Endodermal cell (in vitro differentiated cells): Measurements from ENCODE around the gene CXCL8. TPM values are rescaled to one million over a fixed set of nuclear protein-coding genes. Genes with fewer than 3 reads are reported as not detected.

Experiments used
- DNase-seq: peaks from one replicate; pipeline ENCODE4 v3.0.0-alpha.2; 2017
- H3K27ac ChIP-seq: 2 replicates; pipeline ENCODE4 v1.5.1; 2013; ENCODE audit warnings: mild to moderate bottlenecking, low read depth, low read length, moderate library complexity
- H3K27me3 ChIP-seq: 2 replicates; pipeline ENCODE4 v1.6.1; 2013; ENCODE audit warnings: mild to moderate bottlenecking, low read length, moderate library complexity; ENCODE audit not compliant: insufficient read depth, control insufficient read depth, poor library complexity, severe bottlenecking
- H3K36me3 ChIP-seq: 2 replicates; pipeline ENCODE4 v1.7.0; 2013; ENCODE audit warnings: mild to moderate bottlenecking, low read length, moderate library complexity; ENCODE audit not compliant: control insufficient read depth, insufficient read depth
- H3K4me1 ChIP-seq: one replicate; pipeline ENCODE4 v1.7.0; 2013; ENCODE audit warnings: low read length; ENCODE audit not compliant: control insufficient read depth, insufficient read depth
- H3K4me3 ChIP-seq: 2 replicates; pipeline ENCODE4 v1.5.1; 2013; ENCODE audit warnings: mild to moderate bottlenecking, low read length, moderate library complexity
- H3K9ac ChIP-seq: 2 replicates; pipeline ENCODE4 v1.6.1; 2013; ENCODE audit warnings: mild to moderate bottlenecking, low read length, moderate library complexity; ENCODE audit not compliant: poor library complexity, severe bottlenecking; ENCODE audit errors: extremely low read depth
- H3K9me3 ChIP-seq: 2 replicates; pipeline ENCODE4 v1.6.1; 2013; ENCODE audit warnings: mild to moderate bottlenecking, low read length, moderate library complexity; ENCODE audit not compliant: control insufficient read depth
- H3K27ac Mint-ChIP-seq: 2 replicates; pipeline ENCODE4 v1.8.0; 2020; ENCODE audit warnings: mixed read lengths
- H3K27me3 Mint-ChIP-seq: 2 replicates; pipeline ENCODE4 v1.8.0; 2021; ENCODE audit warnings: mild to moderate bottlenecking, mixed read lengths; ENCODE audit not compliant: insufficient read depth
- H3K36me3 Mint-ChIP-seq: 2 replicates; pipeline ENCODE4 v1.8.0; 2020; ENCODE audit warnings: low read depth, mixed read lengths
- H3K4me1 Mint-ChIP-seq: 2 replicates; pipeline ENCODE4 v1.8.0; 2020; ENCODE audit warnings: mixed read lengths
- H3K4me3 Mint-ChIP-seq: 2 replicates; pipeline ENCODE4 v1.8.0; 2020; ENCODE audit warnings: mild to moderate bottlenecking, moderate library complexity, mixed read lengths
- H3K9me3 Mint-ChIP-seq: 2 replicates; pipeline ENCODE4 v1.8.0; 2020; ENCODE audit warnings: mild to moderate bottlenecking, mixed read lengths
- CTCF ChIP-seq: fragments of 200-600 bp; sonication (generic); conservative IDR thresholded peaks from 2 replicates; pipeline ENCODE4 v1.5.0; 2021; ENCODE audit warnings: antibody characterized with exemption, mild to moderate bottlenecking
- WGBS, 2 experiments: methylation state at CpG; one replicate each; pipeline versions ENCODE4 v1.1.5 to v1.1.7; 2013; ENCODE audit warnings: missing lambda C conversion rate in 2 of 2, mixed read lengths in 1 of 2; ENCODE audit not compliant: insufficient coverage in 1 of 2, insufficient read length in 1 of 2; 5-methylcytosine and 5-hydroxymethylcytosine counted together
- total RNA-seq, 2 donors: library from RNA; stranded (reverse); fragmentation: NEBNext Ultra II Directional in 1 of 2; extraction: Animal tissue kit (Norgen Biotek cat#: 25700) in 1 of 2; gene quantifications; 2 replicates in 1 of 2; 3 replicates in 1 of 2; pipeline ENCODE4 v1.2.1, GENCODE V29; 2021

CXCL8 gene
- total RNA-seq, 2 donors from 2014 or later = not detected

- Histone ChIP-seq H3K4me1 (no peaks in the 10 kb centered on the region), H3K27me3 (no peaks in the 10 kb centered on the region), H3K9ac (no peak overlapping the region), H3K9me3 (no peaks in the 10 kb centered on the region), H3K36me3 (no peaks in the 10 kb centered on the region), H3K27ac (no peak overlapping the region), H3K4me3 (no peak overlapping the region)
- Mint-ChIP-seq H3K36me3 (no peaks in the 10 kb centered on the region), H3K4me1 (no peaks in the 10 kb centered on the region), H3K27me3 (no peaks in the 10 kb centered on the region), H3K9me3 (no peaks in the 10 kb centered on the region), H3K4me3 (no peak overlapping the region), H3K27ac (no peak overlapping the region)
- 83 to 93% methylated on average over 1 of the region's 1 CpG for WGBS, 2 experiments
- TF ChIP-seq CTCF = no peak
- DNase-seq = no peak
Observed at GRCh38 chr4:73718375-73719373, 21.7 kb upstream of the CXCL8 start.

- H3K9ac ChIP-seq = no peak overlapping the region
- no peaks in the 10 kb centered on the region for H3K36me3 ChIP-seq
- H3K4me1 Mint-ChIP-seq = no peaks in the 10 kb centered on the region
- no peaks in the 10 kb centered on the region for H3K27me3 Mint-ChIP-seq
- no peaks in the 10 kb centered on the region for H3K9me3 ChIP-seq
- H3K4me3 Mint-ChIP-seq = no peak overlapping the region
- no peak for TF ChIP-seq CTCF
- H3K4me3 ChIP-seq = no peak overlapping the region
- H3K27ac Mint-ChIP-seq = no peak overlapping the region
- H3K27me3 ChIP-seq = no peaks in the 10 kb centered on the region
- no peak for DNase-seq
- H3K4me1 ChIP-seq = no peaks in the 10 kb centered on the region
- no peaks in the 10 kb centered on the region for H3K36me3 Mint-ChIP-seq
- H3K27ac ChIP-seq = no peak overlapping the region
- WGBS, 2 experiments = 93 to 100% methylated on average over 1 of the region's 1 CpG
- no peaks in the 10 kb centered on the region for H3K9me3 Mint-ChIP-seq
Observed at GRCh38 chr4:73721435-73721834, 18.9 kb upstream of the CXCL8 start.

GRCh38 chr4:73721909-73722308, 18.5 kb upstream of the CXCL8 start:
- Histone ChIP-seq H3K9ac (no peak overlapping the region), H3K9me3 (no peaks in the 10 kb centered on the region), H3K27ac (no peak overlapping the region), H3K27me3 (no peaks in the 10 kb centered on the region), H3K36me3 (no peaks in the 10 kb centered on the region), H3K4me1 (no peaks in the 10 kb centered on the region), H3K4me3 (no peak overlapping the region)
- Mint-ChIP-seq H3K27ac (no peak overlapping the region), H3K9me3 (no peaks in the 10 kb centered on the region), H3K4me3 (no peak overlapping the region), H3K4me1 (no peaks in the 10 kb centered on the region), H3K27me3 (no peaks in the 10 kb centered on the region), H3K36me3 (no peaks in the 10 kb centered on the region)
- WGBS, 2 experiments = 92 to 100% methylated on average over 1 of the region's 1 CpG
- no peak for DNase-seq
- no peak for TF ChIP-seq CTCF
